HCT116 (cell line): ENCODE results near the gene RAB24. TPM values are rescaled to one million over a fixed set of nuclear protein-coding genes. Genes with fewer than 3 reads are reported as not detected.

Source experiments
- ATAC-seq: fragments of 200-7000 bp; cut with Tn5 transposase; 2 replicates; pipeline ENCODE4 v1.9.1; 2020; ENCODE audit warnings: mild to moderate bottlenecking, moderate library complexity
- BruUV-seq: library from RNA; stranded (reverse); fragments of 400-500 nt; replicated peaks from 2 replicates; lab custom pipeline; 2021; lab: Mats Ljungman, UMichigan
- CTCF ChIA-PET: fragments of 300-600 bp; sonication (Branson Sonifier 250); formaldehyde crosslinking; loops from one replicate; lab custom pipeline; 2021; ENCODE audit warnings: antibody characterized with exemption; lab: Charles Lee
- POLR2A ChIA-PET: fragments of 300-600, 350-600 bp; sonication (Branson Sonifier 250); formaldehyde crosslinking; loops from one replicate; lab custom pipeline; 2021; ENCODE audit warnings: antibody characterized with exemption; lab: Charles Lee
- RAD21 ChIA-PET, 2 experiments: fragments of 300-600 bp; sonication (Branson Sonifier 250); formaldehyde crosslinking; loops; one replicate each; lab custom pipeline; 2023; ENCODE audit warnings: low total read pairs in 2 of 2; ENCODE audit not compliant: uncharacterized antibody in 2 of 2, unreplicated experiment in 2 of 2, low non-redundant PET in 1 of 2; lab: Charles Lee
- DNase-seq: peaks from one replicate; pipeline ENCODE4 v3.0.0-alpha.2; 2010; ENCODE audit warnings: low read depth, low spot score
- H2AFZ ChIP-seq: fragments of 200-600 bp; shearing (Covaris generic), sonication (generic); 2 replicates; pipeline ENCODE4 v1.6.1; 2017; ENCODE audit warnings: low read depth, mixed run types, mixed read lengths, antibody characterized with exemption, low read length; ENCODE audit not compliant: poor library complexity, severe bottlenecking
- H3K27ac ChIP-seq: 2 replicates; pipeline ENCODE4 v1.5.1; 2012; ENCODE audit warnings: low read depth, low read length
- H3K27me3 ChIP-seq: fragments of 200-600 bp; sonication (generic); 2 replicates; pipeline ENCODE4 v1.6.1; 2016; ENCODE audit warnings: mixed run types, low read length, mixed read lengths; ENCODE audit not compliant: insufficient read depth
- H3K36me3 ChIP-seq, 2 experiments: fragments of 200-500 bp in 1 of 2; fragments of 200-600 bp in 1 of 2; sonication (Bioruptor generic) in 1 of 2; sonication (generic) in 1 of 2; 2 replicates each; pipeline versions ENCODE4 v1.5.1 to v1.6.1; 2014 to 2016; ENCODE audit warnings: low read length in 2 of 2, inconsistent platforms in 1 of 2, mixed read lengths in 1 of 2, mixed run types in 1 of 2; ENCODE audit not compliant: insufficient read depth in 2 of 2, control insufficient read depth in 1 of 2
- H3K4me1 ChIP-seq, 2 experiments: fragments of 200-600 bp in 1 of 2; sonication (generic) in 1 of 2; 2 replicates each; pipeline versions ENCODE4 v1.5.1 to v1.6.1; 2012 to 2017; ENCODE audit warnings: low read length in 2 of 2, inconsistent platforms in 1 of 2, mild to moderate bottlenecking in 1 of 2, mixed read lengths in 1 of 2, mixed run types in 1 of 2, moderate library complexity in 1 of 2; ENCODE audit not compliant: insufficient read depth in 2 of 2, control insufficient read depth in 1 of 2
- H3K4me2 ChIP-seq: fragments of 200-600 bp; sonication (generic); 2 replicates; pipeline ENCODE4 v1.6.1; 2017; ENCODE audit warnings: mixed run types, low read length, mixed read lengths
- H3K4me3 ChIP-seq, 2 experiments: fragments of 200-600 bp in 1 of 2; sonication (generic) in 1 of 2; replicated peaks in 1 of 2; 2 replicates each; pipeline ENCODE4 v1.5.1; 2011 to 2016; ENCODE audit warnings: low read length in 2 of 2, control low read depth in 1 of 2, low read depth in 1 of 2, mild to moderate bottlenecking in 1 of 2, mixed read lengths in 1 of 2, mixed run types in 1 of 2
- H3K79me2 ChIP-seq: fragments of 200-600 bp; sonication (generic); 2 replicates; pipeline ENCODE4 v1.6.1; 2017; ENCODE audit warnings: mild to moderate bottlenecking, mixed run types, low read length, moderate library complexity, mixed read lengths; ENCODE audit not compliant: insufficient read depth
- H3K9ac ChIP-seq: fragments of 200-600 bp; sonication (generic); 2 replicates; pipeline ENCODE4 v1.6.1; 2016; ENCODE audit warnings: low read length, mixed read lengths
- H3K9me2 ChIP-seq: fragments of 200-600 bp; sonication (generic), shearing (Covaris generic); 2 replicates; pipeline ENCODE4 v1.6.1; 2017; ENCODE audit warnings: mixed run types, mild to moderate bottlenecking, moderate library complexity; ENCODE audit not compliant: insufficient read depth
- H3K9me3 ChIP-seq, 2 experiments: fragments of 200-500 bp in 1 of 2; fragments of 200-600 bp in 1 of 2; sonication (Bioruptor generic) in 1 of 2; sonication (generic) in 1 of 2; 2 replicates each; pipeline ENCODE4 v1.6.1; 2014 to 2017; ENCODE audit warnings: low read length in 2 of 2, mixed read lengths in 2 of 2, inconsistent platforms in 1 of 2, low read depth in 1 of 2, mild to moderate bottlenecking in 1 of 2, mixed run types in 1 of 2, moderate library complexity in 1 of 2; ENCODE audit not compliant: control insufficient read depth in 1 of 2, insufficient read depth in 1 of 2
- H4K20me1 ChIP-seq: fragments of 200-600 bp; sonication (generic), shearing (Covaris generic); 2 replicates; pipeline ENCODE4 v1.6.1; 2017; ENCODE audit warnings: mixed run types, mild to moderate bottlenecking, moderate library complexity; ENCODE audit not compliant: insufficient read depth
- CBX3 ChIP-seq: IDR thresholded peaks from 2 replicates; pipeline ENCODE4 v1.6.1; 2012; ENCODE audit warnings: low read depth
- CEBPB ChIP-seq: IDR thresholded peaks from 2 replicates; pipeline ENCODE4 v1.6.1; 2012; ENCODE audit warnings: low read depth
- EGR1 ChIP-seq: IDR thresholded peaks from 2 replicates; pipeline ENCODE4 v1.6.1; 2012; ENCODE audit warnings: low read depth
- EZH2 ChIP-seq: fragments of 200-600 bp; sonication (generic); IDR thresholded peaks from 2 replicates; pipeline ENCODE4 v1.6.1; 2017; ENCODE audit warnings: antibody characterized with exemption, mixed run types
- JUND ChIP-seq: IDR thresholded peaks from 2 replicates; pipeline ENCODE4 v1.6.1; 2012
- POLR2A ChIP-seq: IDR thresholded peaks from 2 replicates; pipeline ENCODE4 v1.7.0; 2011; ENCODE audit warnings: borderline replicate concordance; ENCODE audit not compliant: insufficient read depth, insufficient read length; ENCODE audit errors: extremely low read depth
- POLR2AphosphoS5 ChIP-seq: IDR thresholded peaks from 2 replicates; pipeline ENCODE4 v1.6.1; 2011; ENCODE audit warnings: mild to moderate bottlenecking, low read depth, low read length, moderate library complexity
- RAD21 ChIP-seq: IDR thresholded peaks from 2 replicates; pipeline ENCODE4 v1.6.1; 2012; ENCODE audit warnings: low read depth, mild to moderate bottlenecking
- SIN3A ChIP-seq: IDR thresholded peaks from 2 replicates; pipeline ENCODE4 v1.6.1; 2012; ENCODE audit warnings: low read depth
- YY1 ChIP-seq: IDR thresholded peaks from 2 replicates; pipeline ENCODE4 v1.6.1; 2011; ENCODE audit warnings: low read length, low read depth, moderate library complexity, mild to moderate bottlenecking; ENCODE audit not compliant: insufficient replicate concordance; ENCODE audit errors: extremely low read depth
- ZFX ChIP-seq: fragments of 450-650 bp; IDR thresholded peaks from 2 replicates; pipeline ENCODE4 v1.6.1; 2017
- ZNF274 ChIP-seq: fragments of 200-500 bp; sonication (Bioruptor generic); IDR thresholded peaks from 2 replicates; pipeline ENCODE4 v1.6.1; 2014; ENCODE audit warnings: mild to moderate bottlenecking, low read depth, low read length, inconsistent platforms
- intact Hi-C: fragments of 100-400 bp; cut with micrococcal nuclease; formaldehyde crosslinking; loops from 2 replicates; pipeline ENCODE4 v1.10.0; 2022
- total RNA-seq: library from RNA; stranded (reverse); gene quantifications from one replicate; pipeline ENCODE4 v1.2.1, GENCODE V29; 2021; ENCODE audit not compliant: unreplicated experiment
- TF ChIP-seq, protein P1 (sequence below): IDR thresholded peaks from 2 replicates; pipeline ENCODE4 v1.6.1; 2012
- TF ChIP-seq, protein P2 (sequence below): IDR thresholded peaks from 2 replicates; pipeline ENCODE4 v1.6.1; 2012; ENCODE audit warnings: low read depth
- TF ChIP-seq, protein P3 (sequence below), 3 experiments: fragments of 200-600 bp in 1 of 3; sonication (generic) in 1 of 3; IDR thresholded peaks in 2 of 3; conservative IDR thresholded peaks in 1 of 3; 2 replicates each; pipeline ENCODE4 v1.5.1; 2012 to 2017; ENCODE audit warnings: low read depth in 2 of 3, low read length in 2 of 3, antibody characterized with exemption in 1 of 3, borderline replicate concordance in 1 of 3, control low read depth in 1 of 3, mild to moderate bottlenecking in 1 of 3, mixed read lengths in 1 of 3, mixed run types in 1 of 3, moderate library complexity in 1 of 3; ENCODE audit not compliant: insufficient read depth in 1 of 3

Gene RAB24
- total RNA-seq, 1 experiment from 2014 or later = 13.5 TPM

DNA sequence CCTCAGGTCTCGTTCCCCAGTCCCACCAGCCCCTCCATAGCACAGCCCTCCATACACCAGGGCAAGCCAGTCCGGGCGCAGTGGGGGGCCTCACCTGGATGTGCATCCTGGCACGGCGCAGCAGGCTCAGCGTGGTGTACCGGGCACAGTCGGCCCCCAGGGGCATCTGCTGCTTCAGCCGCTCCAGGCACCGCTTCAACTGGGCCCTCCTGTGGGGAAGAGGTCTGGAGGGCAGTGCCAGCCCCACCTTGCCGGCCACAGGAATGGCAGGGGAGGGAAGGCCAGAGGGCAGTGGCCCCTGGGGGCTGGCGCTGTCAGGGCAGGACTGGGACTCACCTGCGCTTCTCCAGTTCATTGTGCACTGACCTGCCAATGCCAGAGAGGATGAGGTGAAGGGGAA is 6.8 kb upstream of the RAB24 start:
- no peak for ATAC-seq
- peak overlapping the region; percentile 87; the same call in 1 of the 2 replicates for H3K9ac ChIP-seq
- H3K79me2 ChIP-seq = peaks cover 9% of the 10 kb centered on the region
- POLR2A ChIA-PET = interaction anchor here (0.9 to 1.6 kb wide), 3 partner anchors 41 to 147 kb away, joined by 3 to 6 read pairs (median 3); partner anchors contain the start of gene LMAN2
- peak overlapping the region; percentile 34 for H3K27ac ChIP-seq
- RAD21 ChIA-PET = interaction anchor here in 1 of 2 experiments (0.6 to 1.0 kb wide), 2 partner anchors 79 to 199 kb away, joined by 3 to 4 read pairs; no protein-coding TSS in a partner anchor
- no peak overlapping the region for H2AFZ ChIP-seq
- no peaks in the 10 kb centered on the region for H3K27me3 ChIP-seq
- intact Hi-C loops = loop anchor here (1.0 to 5.0 kb wide), 2 partner anchors 146 to 187 kb away; partner anchors contain the start of gene PDLIM7
- H3K4me3 ChIP-seq = peak overlapping the region; percentile 82 to 87; a peak in 3 of 4 replicates
- CTCF ChIA-PET = interaction anchor here (0.5 to 2.3 kb wide), 28 partner anchors 9 to 205 kb away, joined by 3 to 22 read pairs (median 6); partner anchors contain the start of genes DBN1, GRK6 and LMAN2
- H4K20me1 ChIP-seq = peaks cover 7% of the 10 kb centered on the region; the same call in 1 of the 2 replicates
- H3K9me3 ChIP-seq = no peaks in the 10 kb centered on the region
- H3K4me1 ChIP-seq = peaks cover 18 to 52% of the 10 kb centered on the region in 2 experiments
- H3K36me3 ChIP-seq = peaks cover 8 to 14% of the 10 kb centered on the region in 2 experiments; a peak in 2 of 4 replicates
- no peaks in the 10 kb centered on the region for H3K9me2 ChIP-seq
- TF ChIP-seq CEBPB (no peak), ZNF274 (no peak), POLR2A (no peak), YY1 (no peak), POLR2AphosphoS5 (no peak), ZFX (no peak), CBX3 (no peak), SIN3A (no peak), RAD21 (no peak), JUND (no peak), EGR1 (no peak), EZH2 (no peak)
- TF ChIP-seq, protein P1, sequence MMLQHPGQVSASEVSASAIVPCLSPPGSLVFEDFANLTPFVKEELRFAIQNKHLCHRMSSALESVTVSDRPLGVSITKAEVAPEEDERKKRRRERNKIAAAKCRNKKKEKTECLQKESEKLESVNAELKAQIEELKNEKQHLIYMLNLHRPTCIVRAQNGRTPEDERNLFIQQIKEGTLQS = no peak
- TF ChIP-seq, protein P2, sequence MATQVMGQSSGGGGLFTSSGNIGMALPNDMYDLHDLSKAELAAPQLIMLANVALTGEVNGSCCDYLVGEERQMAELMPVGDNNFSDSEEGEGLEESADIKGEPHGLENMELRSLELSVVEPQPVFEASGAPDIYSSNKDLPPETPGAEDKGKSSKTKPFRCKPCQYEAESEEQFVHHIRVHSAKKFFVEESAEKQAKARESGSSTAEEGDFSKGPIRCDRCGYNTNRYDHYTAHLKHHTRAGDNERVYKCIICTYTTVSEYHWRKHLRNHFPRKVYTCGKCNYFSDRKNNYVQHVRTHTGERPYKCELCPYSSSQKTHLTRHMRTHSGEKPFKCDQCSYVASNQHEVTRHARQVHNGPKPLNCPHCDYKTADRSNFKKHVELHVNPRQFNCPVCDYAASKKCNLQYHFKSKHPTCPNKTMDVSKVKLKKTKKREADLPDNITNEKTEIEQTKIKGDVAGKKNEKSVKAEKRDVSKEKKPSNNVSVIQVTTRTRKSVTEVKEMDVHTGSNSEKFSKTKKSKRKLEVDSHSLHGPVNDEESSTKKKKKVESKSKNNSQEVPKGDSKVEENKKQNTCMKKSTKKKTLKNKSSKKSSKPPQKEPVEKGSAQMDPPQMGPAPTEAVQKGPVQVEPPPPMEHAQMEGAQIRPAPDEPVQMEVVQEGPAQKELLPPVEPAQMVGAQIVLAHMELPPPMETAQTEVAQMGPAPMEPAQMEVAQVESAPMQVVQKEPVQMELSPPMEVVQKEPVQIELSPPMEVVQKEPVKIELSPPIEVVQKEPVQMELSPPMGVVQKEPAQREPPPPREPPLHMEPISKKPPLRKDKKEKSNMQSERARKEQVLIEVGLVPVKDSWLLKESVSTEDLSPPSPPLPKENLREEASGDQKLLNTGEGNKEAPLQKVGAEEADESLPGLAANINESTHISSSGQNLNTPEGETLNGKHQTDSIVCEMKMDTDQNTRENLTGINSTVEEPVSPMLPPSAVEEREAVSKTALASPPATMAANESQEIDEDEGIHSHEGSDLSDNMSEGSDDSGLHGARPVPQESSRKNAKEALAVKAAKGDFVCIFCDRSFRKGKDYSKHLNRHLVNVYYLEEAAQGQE = no peak
- TF ChIP-seq, protein P3, sequence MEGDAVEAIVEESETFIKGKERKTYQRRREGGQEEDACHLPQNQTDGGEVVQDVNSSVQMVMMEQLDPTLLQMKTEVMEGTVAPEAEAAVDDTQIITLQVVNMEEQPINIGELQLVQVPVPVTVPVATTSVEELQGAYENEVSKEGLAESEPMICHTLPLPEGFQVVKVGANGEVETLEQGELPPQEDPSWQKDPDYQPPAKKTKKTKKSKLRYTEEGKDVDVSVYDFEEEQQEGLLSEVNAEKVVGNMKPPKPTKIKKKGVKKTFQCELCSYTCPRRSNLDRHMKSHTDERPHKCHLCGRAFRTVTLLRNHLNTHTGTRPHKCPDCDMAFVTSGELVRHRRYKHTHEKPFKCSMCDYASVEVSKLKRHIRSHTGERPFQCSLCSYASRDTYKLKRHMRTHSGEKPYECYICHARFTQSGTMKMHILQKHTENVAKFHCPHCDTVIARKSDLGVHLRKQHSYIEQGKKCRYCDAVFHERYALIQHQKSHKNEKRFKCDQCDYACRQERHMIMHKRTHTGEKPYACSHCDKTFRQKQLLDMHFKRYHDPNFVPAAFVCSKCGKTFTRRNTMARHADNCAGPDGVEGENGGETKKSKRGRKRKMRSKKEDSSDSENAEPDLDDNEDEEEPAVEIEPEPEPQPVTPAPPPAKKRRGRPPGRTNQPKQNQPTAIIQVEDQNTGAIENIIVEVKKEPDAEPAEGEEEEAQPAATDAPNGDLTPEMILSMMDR (IDR thresholded peaks at IDR 0.05 in 2 of 3, conservative IDR thresholded peaks at IDR 0.05 in 1 of 3; ENCODE audit: borderline replicate concordance in 1 of 3, insufficient read depth in 1 of 3, low read depth in 2 of 3, low read length in 2 of 3) = no peak
- TF ChIP-seq, all 23 proteins: peak for 0
- no TSS peak for BruUV-seq
- no peak for DNase-seq
- H3K4me2 ChIP-seq = peak overlapping the region; percentile 79
